Measurements from ENCODE around the gene EFHD1. TPM values are rescaled to one million over a fixed set of nuclear protein-coding genes. Genes with fewer than 3 reads are reported as not detected.

Gene EFHD1, protein sequence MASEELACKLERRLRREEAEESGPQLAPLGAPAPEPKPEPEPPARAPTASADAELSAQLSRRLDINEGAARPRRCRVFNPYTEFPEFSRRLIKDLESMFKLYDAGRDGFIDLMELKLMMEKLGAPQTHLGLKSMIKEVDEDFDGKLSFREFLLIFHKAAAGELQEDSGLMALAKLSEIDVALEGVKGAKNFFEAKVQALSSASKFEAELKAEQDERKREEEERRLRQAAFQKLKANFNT
- total RNA-seq (10 to 100 TPM; 19.8 to 96.2 (median 46.6) TPM), polyA plus RNA-seq (10 to 100 TPM; 13.6 to 50.5 (median 19.2) TPM)
- long read RNA-seq, donor 1, transcript EFHD1-201 (4 exons, 2,259 nt) = major isoform, 5 of 5 reads
- long read RNA-seq, donor 1, partial matches to known transcripts = 0 of 5 reads
- long read RNA-seq, donor 1, other reads (novel, unspliced or antisense) = 0 of 5 reads
- long read RNA-seq, donor 2, partial matches to known transcripts = 0 of 4 reads
- long read RNA-seq, donor 2, other reads (novel, unspliced or antisense) = 0 of 4 reads

GRCh38 chr2:232633413-232634205 lies at the start of gene EFHD1:
EFHD1 (plus strand) TSS chr2:232633604; CDS start chr2:232633705, 101 bp downstream.
- H3K27me3 ChIP-seq (replicated peaks in 1 of 7) = peaks cover 0 to 81% (median 33%) of the 10 kb centered on the region in 7 donors
- peak within 1 kb of the TSS; percentile 66 to 88 (median 84) for H3K27ac ChIP-seq
- peak; percentile 88 for DNase-seq
- TF ChIP-seq POLR2AphosphoS5 (IDR thresholded peaks at IDR 0.05) = peak; percentile 46 to 88 (median 83)
- TF ChIP-seq POLR2A (IDR thresholded peaks at IDR 0.05) = peak in 1 of 3 donors; percentile 69
- TF ChIP-seq CTCF (IDR thresholded peaks at IDR 0.05 in 8 of 11, conservative IDR thresholded peaks at IDR 0.05 in 3 of 11) = peak in 1 of 11 experiments; percentile 4
- 2 to 9% (median 2%) methylated on average over 7 to 90 of the region's 90 CpGs for WGBS, 5 donors
- H3K36me3 ChIP-seq = no peaks in the 10 kb centered on the region
- H3K4me1 ChIP-seq = peaks cover 2 to 69% (median 38%) of the 10 kb centered on the region in 6 donors
- intact Hi-C loops (cut with DNase I; ENCODE audit: low total_unique reads) = no loop called here
- peak within 1 kb of the TSS; percentile 45 to 77 (median 60) for H3K4me3 ChIP-seq
- no peaks in the 10 kb centered on the region for H3K9me3 ChIP-seq

DNA sequence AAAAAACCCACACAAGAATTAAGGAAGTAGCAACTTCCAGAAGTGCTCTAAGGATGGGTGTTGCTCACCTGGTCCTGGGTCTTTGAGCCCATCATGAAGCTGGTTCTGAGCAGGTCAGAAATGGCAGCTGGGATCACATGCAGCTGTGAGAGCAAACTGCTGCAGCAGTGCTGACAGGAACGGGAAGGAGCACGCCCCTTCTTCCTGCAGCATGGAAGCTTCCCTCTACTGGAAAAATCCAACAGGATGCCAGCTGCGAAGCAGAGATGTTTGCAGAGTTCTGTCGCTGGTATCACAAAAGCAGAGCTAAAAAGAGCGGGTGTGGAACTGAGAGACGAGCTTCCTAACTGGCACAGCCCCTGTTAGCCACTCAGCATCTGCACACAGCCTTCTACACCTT lies 49.2 kb upstream of the EFHD1 start:
- no peak for DNase-seq
- H3K27me3 ChIP-seq (replicated peaks in 1 of 7) = no peaks in the 10 kb centered on the region
- WGBS, 5 donors = 76 to 98% (median 81%) methylated on average over 6 of the region's 6 CpGs
- H3K4me3 ChIP-seq = no peak overlapping the region
- intact Hi-C loops (cut with DNase I; ENCODE audit: low total_unique reads) = no loop called here
- TF ChIP-seq POLR2A (IDR thresholded peaks at IDR 0.05) (no peak), CTCF (IDR thresholded peaks at IDR 0.05 in 8 of 11, conservative IDR thresholded peaks at IDR 0.05 in 3 of 11) (no peak), POLR2AphosphoS5 (IDR thresholded peaks at IDR 0.05) (peak in 2 of 3 donors; percentile 33 to 35)
- peaks cover 0 to 5% (median 0%) of the 10 kb centered on the region in 8 donors for H3K9me3 ChIP-seq
- peak overlapping the region in 1 of 8 donors; percentile 8 for H3K27ac ChIP-seq
- H3K36me3 ChIP-seq = peaks cover 0 to 54% (median 27%) of the 10 kb centered on the region in 6 donors
- H3K4me1 ChIP-seq = no peaks in the 10 kb centered on the region

GRCh38 chr2:232586943-232587505 lies 46.4 kb upstream of the EFHD1 start:
- H3K27me3 ChIP-seq (replicated peaks in 1 of 7) = no peaks in the 10 kb centered on the region
- H3K27ac ChIP-seq = no peak overlapping the region
- no peak overlapping the region for H3K4me3 ChIP-seq
- WGBS, 5 donors = 72 to 85% (median 82%) methylated on average over 5 of the region's 5 CpGs
- H3K9me3 ChIP-seq = peaks cover 0 to 5% (median 0%) of the 10 kb centered on the region in 8 donors
- no peaks in the 10 kb centered on the region for H3K4me1 ChIP-seq
- intact Hi-C loops (cut with DNase I; ENCODE audit: low total_unique reads) = no loop called here
- H3K36me3 ChIP-seq = peaks cover 0 to 30% (median 12%) of the 10 kb centered on the region in 6 donors
- TF ChIP-seq CTCF (IDR thresholded peaks at IDR 0.05 in 8 of 11, conservative IDR thresholded peaks at IDR 0.05 in 3 of 11) (no peak), POLR2A (IDR thresholded peaks at IDR 0.05) (no peak), POLR2AphosphoS5 (IDR thresholded peaks at IDR 0.05) (no peak)
- no peak for DNase-seq
